Esophagus muscularis mucosa (tissue), 3 donors: ENCODE measurements around the gene KIF2C.

Experiments
- POLR2A ChIP-seq: fragments of 450-650 bp; IDR thresholded peaks from one replicate; pipeline ENCODE4 v1.6.1; 2017; ENCODE audit warnings: antibody characterized with exemption, moderate library complexity, mild to moderate bottlenecking, low read depth
- POLR2AphosphoS5 ChIP-seq, 2 donors: sonication (generic); formaldehyde crosslinking; IDR thresholded peaks; one replicate each; pipeline ENCODE4 v1.6.1; 2017; ENCODE audit warnings: antibody characterized with exemption in 2 of 2
- TF ChIP-seq, protein P1 (sequence below), 3 experiments: fragments of 200-600 bp in 2 of 3; fragments of 450-650 bp in 1 of 3; sonication (generic) in 2 of 3; IDR thresholded peaks; one replicate each; pipeline ENCODE4 v1.5.1; 2017 to 2019; ENCODE audit warnings: antibody characterized with exemption in 3 of 3, mild to moderate bottlenecking in 2 of 3, moderate library complexity in 1 of 3

GRCh38 chr1:44785501-44786137 lies 46.0 kb downstream of the KIF2C start:
- TF ChIP-seq POLR2A: no peak
- TF ChIP-seq, protein P1, sequence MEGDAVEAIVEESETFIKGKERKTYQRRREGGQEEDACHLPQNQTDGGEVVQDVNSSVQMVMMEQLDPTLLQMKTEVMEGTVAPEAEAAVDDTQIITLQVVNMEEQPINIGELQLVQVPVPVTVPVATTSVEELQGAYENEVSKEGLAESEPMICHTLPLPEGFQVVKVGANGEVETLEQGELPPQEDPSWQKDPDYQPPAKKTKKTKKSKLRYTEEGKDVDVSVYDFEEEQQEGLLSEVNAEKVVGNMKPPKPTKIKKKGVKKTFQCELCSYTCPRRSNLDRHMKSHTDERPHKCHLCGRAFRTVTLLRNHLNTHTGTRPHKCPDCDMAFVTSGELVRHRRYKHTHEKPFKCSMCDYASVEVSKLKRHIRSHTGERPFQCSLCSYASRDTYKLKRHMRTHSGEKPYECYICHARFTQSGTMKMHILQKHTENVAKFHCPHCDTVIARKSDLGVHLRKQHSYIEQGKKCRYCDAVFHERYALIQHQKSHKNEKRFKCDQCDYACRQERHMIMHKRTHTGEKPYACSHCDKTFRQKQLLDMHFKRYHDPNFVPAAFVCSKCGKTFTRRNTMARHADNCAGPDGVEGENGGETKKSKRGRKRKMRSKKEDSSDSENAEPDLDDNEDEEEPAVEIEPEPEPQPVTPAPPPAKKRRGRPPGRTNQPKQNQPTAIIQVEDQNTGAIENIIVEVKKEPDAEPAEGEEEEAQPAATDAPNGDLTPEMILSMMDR (IDR thresholded peaks at IDR 0.05): no peak
- no peak for TF ChIP-seq POLR2AphosphoS5 (IDR thresholded peaks at IDR 0.05)
